Prostate gland (tissue), 2 donors: ENCODE results near the gene SWAP70.

Experiments
- CTCF ChIP-seq, 4 experiments: fragments of 200-600 bp in 2 of 4; fragments of 450-650 bp in 2 of 4; sonication (generic) in 2 of 4; IDR thresholded peaks; 1 replicate in 3 of 4; 2 replicates in 1 of 4; pipeline ENCODE4 v1.5.1; 2016 to 2019; ENCODE audit warnings: antibody characterized with exemption in 4 of 4, mild to moderate bottlenecking in 2 of 4, moderate library complexity in 2 of 4
- POLR2A ChIP-seq: fragments of 450-650 bp; IDR thresholded peaks from one replicate; pipeline ENCODE4 v1.6.1; 2016; ENCODE audit warnings: antibody characterized with exemption, mild to moderate bottlenecking

DNA sequence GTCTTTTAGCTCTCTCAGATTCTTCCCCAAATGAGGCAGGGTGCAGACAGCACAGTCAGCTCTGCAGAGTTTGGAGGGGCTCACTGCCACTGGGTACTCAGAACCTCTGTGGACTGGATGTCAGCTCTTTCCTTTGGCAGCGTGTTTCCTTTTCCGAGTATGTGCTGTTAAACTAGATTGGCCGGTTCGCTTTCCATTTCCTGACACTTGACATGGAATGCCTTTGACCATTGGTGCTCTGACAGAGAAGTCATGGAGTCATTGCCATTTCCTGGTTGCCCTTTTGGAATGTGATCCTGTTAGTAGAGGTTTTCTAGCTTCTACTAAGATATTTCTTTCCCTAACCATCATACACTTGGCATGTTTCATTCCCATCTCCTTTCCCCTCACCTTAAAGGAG is 86.7 kb downstream of the SWAP70 start:
- TF ChIP-seq CTCF (IDR thresholded peaks at IDR 0.05), result no peak
- TF ChIP-seq POLR2A, result no peak
